K562 (cell line): ENCODE data around the gene POLR3K. TPM values are rescaled to one million over a fixed set of nuclear protein-coding genes. Genes with fewer than 3 reads are reported as not detected.
A peak's percentile ranks its signal among the peaks of the same experiment; 100 is the strongest.

Source experiments
- ATAC-seq: fragments of 200-7000 bp; cut with Tn5 transposase; 3 replicates; pipeline ENCODE4 v1.9.1; 2020; ENCODE audit warnings: moderate library complexity
- BruUV-seq: library from RNA; stranded (reverse); fragments of 400-500 nt; replicated peaks from 2 replicates; lab custom pipeline; 2021; lab: Mats Ljungman, UMichigan
- CTCF ChIA-PET: fragments of 300-600 bp; formaldehyde crosslinking; extraction: SDS; loops from one replicate; lab custom pipeline; 2021; ENCODE audit warnings: low intra/inter-chr PET ratio; lab: Yijun Ruan, JAX
- POLR2A ChIA-PET: fragments of 300-600, 350-650 bp; sonication (Branson Sonifier 250); formaldehyde crosslinking; extraction: SDS; loops from one replicate; lab custom pipeline; 2021; ENCODE audit warnings: antibody characterized with exemption, inconsistent platforms; lab: Yijun Ruan, JAX
- DNase-seq, 4 experiments: peaks; one replicate each; pipeline versions ENCODE4 v3.0.0 to v3.0.0-alpha.2; 2011 to 2018; ENCODE audit warnings: low spot score in 3 of 4, mixed read lengths in 3 of 4; ENCODE audit errors: extremely low read depth in 1 of 4
- FAIRE-seq: peaks from 2 replicates; lab custom pipeline; 2011; peaks lifted over from hg19 to GRCh38; lab: Jason Lieb, UNC
- H2AFZ ChIP-seq: 2 replicates; pipeline ENCODE4 v1.6.0; 2011; ENCODE audit warnings: low read depth, low read length, control low read depth, inconsistent platforms
- H3K27ac ChIP-seq: fragments of 200-600 bp; 3 replicates; pipeline ENCODE4 v1.8.0; 2011; ENCODE audit warnings: low read depth, mild to moderate bottlenecking, control low read depth, inconsistent platforms, low read length, moderate library complexity, mixed read lengths; ENCODE audit errors: extremely low read depth
- H3K27me3 ChIP-seq, 2 experiments: fragments of 300-600 bp in 1 of 2; 2 replicates in 1 of 2; 3 replicates in 1 of 2; pipeline versions ENCODE4 v1.6.0 to v1.8.0; 2011; ENCODE audit warnings: inconsistent platforms in 2 of 2, low read length in 2 of 2, mild to moderate bottlenecking in 1 of 2, mixed read lengths in 1 of 2, moderate library complexity in 1 of 2; ENCODE audit not compliant: control insufficient read depth in 2 of 2, insufficient read depth in 2 of 2
- H3K36me3 ChIP-seq: fragments of 300-600 bp; 3 replicates; pipeline ENCODE4 v1.8.0; 2011; ENCODE audit warnings: mild to moderate bottlenecking, low read length, inconsistent platforms; ENCODE audit not compliant: control insufficient read depth, insufficient read depth
- H3K4me1 ChIP-seq, 2 experiments: fragments of 200-600 bp in 1 of 2; replicated peaks in 1 of 2; 2 replicates in 1 of 2; 3 replicates in 1 of 2; pipeline versions ENCODE4 v1.5.1 to v1.8.0; 2011; ENCODE audit warnings: inconsistent platforms in 2 of 2, low read length in 2 of 2, mild to moderate bottlenecking in 1 of 2, mixed read lengths in 1 of 2, moderate library complexity in 1 of 2; ENCODE audit not compliant: control insufficient read depth in 2 of 2, insufficient read depth in 2 of 2
- H3K4me2 ChIP-seq: 2 replicates; pipeline ENCODE4 v1.6.1; 2011; ENCODE audit warnings: low read length, control low read depth, inconsistent platforms, mixed read lengths; ENCODE audit not compliant: insufficient read depth
- H3K4me3 ChIP-seq: fragments of 200-600 bp; sonication (generic), shearing (Covaris generic); 2 replicates; pipeline ENCODE4 v1.5.1; 2016; ENCODE audit warnings: control low read depth, inconsistent platforms
- H3K79me2 ChIP-seq: fragments of 200-600 bp; 3 replicates; pipeline ENCODE4 v1.8.0; 2011; ENCODE audit warnings: low read length, inconsistent platforms; ENCODE audit not compliant: control insufficient read depth, insufficient read depth
- H3K9ac ChIP-seq, 2 experiments: 2 replicates each; pipeline versions ENCODE4 v1.6.0 to v1.6.1; 2011; ENCODE audit warnings: low read depth in 2 of 2, low read length in 2 of 2, control low read depth in 1 of 2, inconsistent platforms in 1 of 2, mild to moderate bottlenecking in 1 of 2, mixed read lengths in 1 of 2; ENCODE audit not compliant: insufficient read depth in 1 of 2
- H3K9me1 ChIP-seq: one replicate; pipeline ENCODE4 v1.6.0; 2011; ENCODE audit warnings: inconsistent platforms, mild to moderate bottlenecking, low read length, moderate library complexity; ENCODE audit not compliant: control insufficient read depth, insufficient read depth
- H3K9me3 ChIP-seq: replicated peaks from 2 replicates; pipeline ENCODE4 v1.5.1; 2011; ENCODE audit warnings: low read depth, low read length, inconsistent platforms; ENCODE audit not compliant: control insufficient read depth, insufficient read depth
- H4K20me1 ChIP-seq: replicated peaks from 2 replicates; pipeline ENCODE4 v1.6.1; 2011; ENCODE audit warnings: low read length, inconsistent platforms, mixed read lengths; ENCODE audit not compliant: control insufficient read depth, insufficient read depth
- BRF2 ChIP-seq: IDR thresholded peaks from 3 replicates; pipeline ENCODE4 v1.6.1; 2011; ENCODE audit warnings: borderline replicate concordance, mild to moderate bottlenecking; ENCODE audit not compliant: insufficient read length, insufficient read depth
- CAMTA2 ChIP-seq: fragments of 250-450 bp; sonication (Bioruptor Pico); conservative IDR thresholded peaks from 2 replicates; pipeline ENCODE4 v1.5.1; 2022
- ELF2 ChIP-seq: fragments of 250-450 bp; sonication (Bioruptor Pico); IDR thresholded peaks from 2 replicates; pipeline ENCODE4 v1.5.0; 2021; ENCODE audit warnings: mild to moderate bottlenecking
- FUS ChIP-seq: fragments of 200-400 bp; formaldehyde crosslinking; optimal IDR thresholded peaks from 2 replicates; pipeline ENCODE3; 2017; ENCODE audit warnings: low read depth, low read length
- PHTF2 ChIP-seq: fragments of 250-450 bp; sonication (Bioruptor Pico); IDR thresholded peaks from 2 replicates; pipeline ENCODE4 v1.5.0; 2021; ENCODE audit warnings: mild to moderate bottlenecking
- RAD21 ChIP-seq, 2 experiments: fragments of 250-450 bp in 1 of 2; fragments of 450-650 bp in 1 of 2; sonication (Bioruptor Pico) in 1 of 2; formaldehyde crosslinking in 1 of 2; IDR thresholded peaks in 1 of 2; conservative IDR thresholded peaks in 1 of 2; 2 replicates each; pipeline versions ENCODE4 v1.4.0 to v1.8.0; 2020 to 2022; ENCODE audit warnings: mild to moderate bottlenecking in 2 of 2, moderate library complexity in 1 of 2
- SIX5 ChIP-seq, 2 experiments: IDR thresholded peaks; 2 replicates each; pipeline ENCODE4 v1.6.1; 2011; ENCODE audit warnings: low read length in 2 of 2, borderline replicate concordance in 1 of 2, low read depth in 1 of 2, mild to moderate bottlenecking in 1 of 2, moderate library complexity in 1 of 2; ENCODE audit not compliant: insufficient read depth in 1 of 2
- TCF3 ChIP-seq: sonication (generic); formaldehyde crosslinking; IDR thresholded peaks from 2 replicates; pipeline ENCODE4 v1.4.0; 2020; ENCODE audit warnings: mild to moderate bottlenecking, missing genetic modification reagents
- TOE1 ChIP-seq, 2 experiments: fragments of 450-650 bp in 1 of 2; sonication (generic) in 1 of 2; formaldehyde crosslinking in 1 of 2; IDR thresholded peaks; 2 replicates each; pipeline versions ENCODE4 v1.7.1 to v1.8.0; 2016 to 2022; ENCODE audit warnings: borderline replicate concordance in 2 of 2, mild to moderate bottlenecking in 2 of 2, antibody characterized with exemption in 1 of 2, inconsistent platforms in 1 of 2, low read depth in 1 of 2, missing genetic modification reagents in 1 of 2, moderate library complexity in 1 of 2
- ZBTB5 ChIP-seq: fragments of 450-650 bp; IDR thresholded peaks from 2 replicates; pipeline ENCODE4 v1.6.1; 2017; ENCODE audit warnings: antibody characterized with exemption
- ZBTB8A ChIP-seq: fragments of 450-650 bp; IDR thresholded peaks from 2 replicates; pipeline ENCODE4 v1.6.1; 2018; ENCODE audit warnings: mild to moderate bottlenecking, moderate library complexity; ENCODE audit not compliant: partially characterized antibody
- ZC3H11A ChIP-seq: IDR thresholded peaks from 2 replicates; pipeline ENCODE4 v1.6.1; 2012; ENCODE audit warnings: low read depth, low read length, improper control_type of control experiment
- WGBS: fragments of 100-300 bp; shearing (Covaris generic); methylation state at CpG from one replicate; pipeline ENCODE4 v1.1.6; 2016; ENCODE audit warnings: low coverage, mixed read lengths; ENCODE audit not compliant: insufficient coverage; ENCODE audit errors: missing lambda C conversion rate; 5-methylcytosine and 5-hydroxymethylcytosine counted together
- in situ Hi-C: fragments of 300-500 bp; cut with MboI; formaldehyde crosslinking; loops from 4 replicates; pipeline ENCODE4 v1.15.0; 2018; ENCODE audit warnings: inconsistent platforms, mixed read lengths
- intact Hi-C: fragments of 100-400 bp; cut with micrococcal nuclease; formaldehyde crosslinking; loops from 2 replicates; pipeline ENCODE4 v1.14.2; 2022
- polyA plus RNA-seq, 8 experiments: library from polyadenylated mRNA; depleted of rRNA in 4 of 8; stranded (reverse) in 5 of 8; unstranded in 3 of 8; fragments of >200 nt; fragmentation: Nextera tagmentation in 2 of 8; fragmentation: Illumina TruSeq in 1 of 8; extraction: Ambion mirVana in 2 of 8; extraction: Trizol in 1 of 8; gene quantifications; 2 replicates each; pipeline versions ENCODE4 v1.2.1 to v1.2.3, GENCODE V29; 2011 to 2014; ENCODE audit warnings: inconsistent platforms in 1 of 8, missing spikeins in 1 of 8
- total RNA-seq, 7 experiments: library from RNA; depleted of rRNA in 6 of 7; stranded (reverse); fragments of >200 nt in 6 of 7; fragmentation: Illumina TruSeq in 2 of 7; extraction: Trizol in 2 of 7; gene quantifications; 2 replicates each; pipeline versions ENCODE4 v1.2.1 to v1.2.3, GENCODE V29; 2011 to 2021; ENCODE audit warnings: low replicate concordance in 1 of 7
- TF ChIP-seq, protein P1 (sequence below): fragments of 250-450 bp; sonication (Bioruptor Pico); IDR thresholded peaks from 2 replicates; pipeline ENCODE4 v1.5.0; 2020; ENCODE audit warnings: mild to moderate bottlenecking, borderline replicate concordance

The POLR3K gene
- total and polyA plus RNA-seq, 9 of the 15 experiments (the other 6 are each of a cell fraction or from before 2014, with no cell fraction given): 42.1 to 315 (median 86.7) TPM

DNA sequence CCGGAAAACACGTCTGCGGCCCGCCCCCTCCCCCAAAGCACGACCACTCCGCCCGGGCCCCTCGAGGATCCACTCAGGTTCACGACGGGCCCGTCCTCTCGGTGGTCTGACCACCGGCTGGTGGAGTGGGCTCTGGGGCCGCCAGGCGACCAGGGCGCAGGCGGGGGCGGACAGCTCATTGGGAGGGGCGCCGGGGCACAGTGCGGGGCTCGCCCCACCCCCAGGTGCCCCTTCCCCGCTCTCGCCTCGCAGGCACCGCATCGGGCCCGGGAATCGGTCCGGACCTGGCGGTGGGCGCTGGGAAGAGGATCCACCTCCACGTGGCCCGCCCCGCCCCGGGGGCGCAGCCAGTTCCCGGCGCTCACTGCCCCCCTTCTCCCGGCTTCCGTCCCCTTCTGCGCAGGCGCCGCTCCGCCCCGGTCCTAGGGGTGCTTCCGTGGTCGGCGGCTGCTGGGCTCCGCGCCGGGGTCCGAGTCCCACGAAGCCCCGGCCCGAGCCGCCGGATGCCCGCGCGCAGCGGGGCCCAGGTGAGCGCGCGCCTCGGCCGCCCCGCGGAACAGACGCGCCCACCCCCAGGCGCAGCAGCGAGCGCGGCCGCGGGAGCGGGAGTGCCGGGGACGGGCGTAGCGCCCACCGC lies 24.5 kb upstream of the POLR3K start, which contains the start of gene MPG (continued):
- TF ChIP-seq, protein P1, sequence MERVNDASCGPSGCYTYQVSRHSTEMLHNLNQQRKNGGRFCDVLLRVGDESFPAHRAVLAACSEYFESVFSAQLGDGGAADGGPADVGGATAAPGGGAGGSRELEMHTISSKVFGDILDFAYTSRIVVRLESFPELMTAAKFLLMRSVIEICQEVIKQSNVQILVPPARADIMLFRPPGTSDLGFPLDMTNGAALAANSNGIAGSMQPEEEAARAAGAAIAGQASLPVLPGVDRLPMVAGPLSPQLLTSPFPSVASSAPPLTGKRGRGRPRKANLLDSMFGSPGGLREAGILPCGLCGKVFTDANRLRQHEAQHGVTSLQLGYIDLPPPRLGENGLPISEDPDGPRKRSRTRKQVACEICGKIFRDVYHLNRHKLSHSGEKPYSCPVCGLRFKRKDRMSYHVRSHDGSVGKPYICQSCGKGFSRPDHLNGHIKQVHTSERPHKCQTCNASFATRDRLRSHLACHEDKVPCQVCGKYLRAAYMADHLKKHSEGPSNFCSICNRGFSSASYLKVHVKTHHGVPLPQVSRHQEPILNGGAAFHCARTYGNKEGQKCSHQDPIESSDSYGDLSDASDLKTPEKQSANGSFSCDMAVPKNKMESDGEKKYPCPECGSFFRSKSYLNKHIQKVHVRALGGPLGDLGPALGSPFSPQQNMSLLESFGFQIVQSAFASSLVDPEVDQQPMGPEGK (CRISPR knock-in tag): no peak
- no peak for TF ChIP-seq RAD21 (CRISPR knock-in tag; conservative IDR thresholded peaks at IDR 0.05 in 1 of 2, IDR thresholded peaks at IDR 0.05 in 1 of 2)
- no peak for TF ChIP-seq ZC3H11A
- TF ChIP-seq CAMTA2 (CRISPR knock-in tag): no peak
- no peak for TF ChIP-seq TCF3 (CRISPR knock-in tag)
- TF ChIP-seq SIX5 (IDR thresholded peaks at IDR 0.05; ENCODE audit: borderline replicate concordance in 1 of 2, insufficient read depth in 1 of 2, low read depth in 1 of 2, low read length in 2 of 2): no peak

DNA sequence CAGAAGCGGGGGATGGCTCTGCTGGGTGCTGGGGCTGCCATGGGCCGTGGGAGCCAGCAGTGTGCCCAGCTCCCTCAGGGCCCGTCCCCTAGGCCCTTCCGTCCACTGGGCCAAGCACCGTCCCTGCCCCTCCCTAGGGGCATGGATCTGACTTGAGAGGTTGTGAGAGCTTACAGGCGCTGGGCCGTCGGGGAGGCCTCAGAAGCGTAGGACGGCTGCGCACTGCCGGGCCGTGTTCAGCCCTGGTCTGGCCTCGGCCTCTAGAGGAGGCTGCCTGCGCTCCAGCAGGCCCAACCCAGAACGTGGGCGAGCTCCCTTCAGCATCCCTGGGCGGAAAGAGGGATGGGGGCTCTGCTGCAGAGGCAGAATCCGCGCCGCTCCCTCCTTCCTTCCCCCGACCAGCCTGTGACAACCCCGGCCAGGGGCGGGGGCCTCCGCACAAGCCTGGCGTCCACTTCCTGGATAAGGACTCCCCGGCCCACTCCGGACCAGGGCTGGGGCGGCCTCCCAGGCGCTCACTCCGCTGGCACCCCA lies 23.9 kb upstream of the POLR3K start:
- FAIRE-seq: peak; percentile 68
- POLR2A ChIA-PET: interaction anchor here (0.6 to 2.0 kb wide), 7 partner anchors 8 to 30 kb away, joined by 3 to 11 read pairs (median 4); no protein-coding TSS in a partner anchor
- TF ChIP-seq ZBTB5 (no peak), FUS (no peak), PHTF2 (CRISPR knock-in tag) (no peak), TOE1 (IDR thresholded peaks at IDR 0.05; ENCODE audit: borderline replicate concordance) (no peak), TOE1 (CRISPR knock-in tag; IDR thresholded peaks at IDR 0.05; ENCODE audit: borderline replicate concordance, low read depth) (no peak), ELF2 (CRISPR knock-in tag) (no peak; the same call in 1 of the 2 replicates), ZBTB8A (no peak), BRF2 (no peak)

More for the DNA sequence above, 23.9 kb upstream of the POLR3K start:
- Histone ChIP-seq H3K27me3 (no peaks in the 10 kb centered on the region), H3K9me3 (no peaks in the 10 kb centered on the region; the same call in 1 of the 2 replicates), H3K9me1 (peaks cover 5% of the 10 kb centered on the region), H3K36me3 (peaks cover 21% of the 10 kb centered on the region; the same call in 2 of the 3 replicates), H3K4me3 (peak overlapping the region; percentile 93), H3K4me1 (peaks cover 32 to 72% of the 10 kb centered on the region in 2 experiments), H3K27ac (peak overlapping the region; percentile 89), H3K79me2 (peaks cover 29% of the 10 kb centered on the region), H4K20me1 (peaks cover 3% of the 10 kb centered on the region; the same call in 1 of the 2 replicates), H3K9ac (peak overlapping the region; percentile 89 to 100), H2AFZ (peak overlapping the region; percentile 76), H3K4me2 (peak overlapping the region; percentile 88)
- CTCF ChIA-PET: interaction anchor here (1.0 to 2.0 kb wide), 2 partner anchors 19 to 20 kb away, joined by 3 to 9 read pairs; no protein-coding TSS in a partner anchor
- DNase-seq: peak in 2 of 4 experiments; percentile 74 to 75
- ATAC-seq: peak; percentile 67
- in situ Hi-C loops: no loop called here
- BruUV-seq: TSS peak; percentile 76
- 11% methylated on average over 23 of the region's 31 CpGs for WGBS
- intact Hi-C loops: no loop called here
